ENCODE measurements around the gene ARL4D. TPM values are rescaled to one million over a fixed set of nuclear protein-coding genes. Genes with fewer than 3 reads are reported as not detected.

The ARL4D gene
- total RNA-seq, result 11.9 and 22.0 TPM in 2 replicates

GRCh38 chr17:43398724-43399595 is at the start of gene ARL4D:
Gene ARL4D (plus strand): TSS chr17:43398993. CDS start chr17:43399733, 740 bp downstream.

Other genes with a start within 250 kb of the ARL4D start
- gene NBR1, start 227.8 kb upstream of the ARL4D start, total RNA-seq, result 111 and 114 TPM in 2 replicates
- 2.5 and 4.6 TPM in 2 replicates for gene TMEM106A, start 187.1 kb upstream of the ARL4D start, total RNA-seq
- gene CCDC200, start 170.4 kb upstream of the ARL4D start, total RNA-seq, result not detected in 2 replicates
- gene RNU2-1, start 165.0 kb upstream of the ARL4D start, total RNA-seq, result not detected in 2 replicates
- 33.0 and 46.6 TPM in 2 replicates for gene DHX8, start 85.0 kb downstream of the ARL4D start, total RNA-seq
- gene ETV4, start 147.3 kb downstream of the ARL4D start, total RNA-seq, result 1.1 and 3.6 TPM in 2 replicates